Smooth muscle cell of trachea (primary cell): ENCODE results near the gene FAM120B. TPM values are rescaled to one million over a fixed set of nuclear protein-coding genes. Genes with fewer than 3 reads are reported as not detected.

Source experiments
- total RNA-seq: library from RNA; depleted of rRNA; stranded (reverse); fragments of >200 nt; gene quantifications from 2 replicates; pipeline ENCODE4 v1.2.1, GENCODE V29; 2014

The FAM120B gene, protein sequence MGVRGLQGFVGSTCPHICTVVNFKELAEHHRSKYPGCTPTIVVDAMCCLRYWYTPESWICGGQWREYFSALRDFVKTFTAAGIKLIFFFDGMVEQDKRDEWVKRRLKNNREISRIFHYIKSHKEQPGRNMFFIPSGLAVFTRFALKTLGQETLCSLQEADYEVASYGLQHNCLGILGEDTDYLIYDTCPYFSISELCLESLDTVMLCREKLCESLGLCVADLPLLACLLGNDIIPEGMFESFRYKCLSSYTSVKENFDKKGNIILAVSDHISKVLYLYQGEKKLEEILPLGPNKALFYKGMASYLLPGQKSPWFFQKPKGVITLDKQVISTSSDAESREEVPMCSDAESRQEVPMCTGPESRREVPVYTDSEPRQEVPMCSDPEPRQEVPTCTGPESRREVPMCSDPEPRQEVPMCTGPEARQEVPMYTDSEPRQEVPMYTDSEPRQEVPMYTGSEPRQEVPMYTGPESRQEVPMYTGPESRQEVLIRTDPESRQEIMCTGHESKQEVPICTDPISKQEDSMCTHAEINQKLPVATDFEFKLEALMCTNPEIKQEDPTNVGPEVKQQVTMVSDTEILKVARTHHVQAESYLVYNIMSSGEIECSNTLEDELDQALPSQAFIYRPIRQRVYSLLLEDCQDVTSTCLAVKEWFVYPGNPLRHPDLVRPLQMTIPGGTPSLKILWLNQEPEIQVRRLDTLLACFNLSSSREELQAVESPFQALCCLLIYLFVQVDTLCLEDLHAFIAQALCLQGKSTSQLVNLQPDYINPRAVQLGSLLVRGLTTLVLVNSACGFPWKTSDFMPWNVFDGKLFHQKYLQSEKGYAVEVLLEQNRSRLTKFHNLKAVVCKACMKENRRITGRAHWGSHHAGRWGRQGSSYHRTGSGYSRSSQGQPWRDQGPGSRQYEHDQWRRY
- 18.8 and 21.0 TPM in 2 replicates for total RNA-seq

DNA sequence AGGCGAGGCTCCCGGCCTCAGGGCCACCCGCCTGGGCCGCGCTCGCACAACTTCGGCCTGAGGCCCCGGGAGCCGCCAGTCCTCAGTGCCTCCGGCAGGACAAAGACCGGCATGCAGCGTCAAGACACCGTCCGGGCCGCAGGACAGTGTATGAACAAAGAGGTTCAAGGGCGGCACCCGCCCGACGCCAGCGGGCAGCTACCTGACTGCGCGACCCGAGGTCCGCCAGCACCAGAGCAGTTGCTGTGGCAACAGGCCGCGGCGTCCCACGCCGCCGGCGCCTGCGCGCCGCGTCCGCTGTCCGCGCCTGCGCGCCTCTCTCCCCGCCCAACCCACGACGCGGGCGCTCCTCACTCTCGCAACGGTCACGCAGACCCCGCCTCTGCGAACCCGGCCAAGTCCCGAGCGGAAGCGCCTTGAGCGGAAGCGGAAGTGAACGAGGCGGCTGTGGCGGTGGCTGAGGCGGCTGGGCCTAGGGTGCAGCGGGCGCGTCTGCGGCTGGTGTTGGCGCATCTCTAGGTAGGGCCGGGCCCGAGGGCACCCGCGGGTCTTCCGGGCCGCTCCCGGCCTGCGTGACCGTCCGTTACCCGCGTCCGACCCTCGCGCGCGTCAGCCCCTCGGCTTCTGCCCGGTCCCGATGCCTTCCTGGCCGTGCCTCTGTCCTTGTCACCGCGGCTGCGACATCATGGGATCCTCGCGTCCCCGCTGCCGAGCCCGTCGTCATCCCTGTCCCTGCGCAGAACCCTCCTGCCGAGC, at the start of gene FAM120B:
TSS of gene FAM120B (plus strand) at position 435 of the 756 bp plus-strand sequence. CDS start 10,633 bp downstream, outside the sequence.

DNA sequence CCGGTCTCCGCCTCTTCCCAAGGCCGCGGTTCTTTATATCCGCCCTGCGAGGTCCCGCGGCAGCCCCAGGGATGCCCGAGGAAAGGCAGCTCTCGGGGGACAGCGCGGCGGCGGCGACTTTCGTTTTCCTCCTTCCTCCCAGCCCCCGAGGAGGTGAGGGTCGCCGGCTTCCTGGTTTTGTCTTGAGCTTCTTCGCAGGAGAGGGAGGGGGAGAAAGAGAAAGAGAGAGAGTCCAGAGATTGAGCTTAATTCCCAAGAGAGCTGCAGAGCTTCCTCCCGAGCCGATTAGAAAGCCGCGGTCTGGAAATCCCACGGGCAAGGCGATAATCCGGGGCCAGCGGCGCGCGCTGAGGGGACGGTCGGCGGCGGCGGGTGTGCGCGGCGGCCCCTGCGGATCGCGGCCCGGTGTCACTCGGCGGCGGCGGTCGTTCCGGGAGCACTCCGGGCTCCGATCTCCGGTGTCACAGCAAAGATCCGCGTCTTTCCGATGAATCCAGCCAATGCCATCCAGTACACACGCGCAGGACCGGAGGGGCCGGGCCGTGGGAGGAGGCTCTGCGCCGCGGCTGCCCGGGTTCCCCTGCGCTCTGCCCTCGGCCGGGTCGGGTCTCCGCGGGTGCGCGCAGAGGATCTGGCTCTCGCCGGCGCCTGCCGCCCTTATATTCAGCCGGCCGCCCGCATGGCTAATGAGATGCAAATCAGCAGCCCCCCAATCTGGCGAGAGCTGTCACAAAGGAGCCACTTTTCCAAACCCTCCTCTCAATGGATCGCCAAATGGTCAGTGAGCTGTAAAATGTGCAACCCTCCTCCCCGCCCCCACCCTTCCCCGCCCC, 16.0 kb upstream of the FAM120B start, which contains the start of gene DLL1:
TSS of gene DLL1 (minus strand) at position 783 of the 833 bp plus-strand sequence. CDS start 939 bp downstream, outside the sequence.

Other genes starting within 250 kb of the FAM120B start
- 0.15 and 3.0 TPM in 2 replicates for gene DLL1, start 15.7 kb upstream of the FAM120B start, total RNA-seq
- gene PSMB1, start 246.5 kb downstream of the FAM120B start, total RNA-seq = 175 and 342 TPM in 2 replicates
- gene TBP, start 247.6 kb downstream of the FAM120B start, total RNA-seq = 8.9 and 11.2 TPM in 2 replicates